Testis (tissue), 2 donors: ENCODE measurements around the gene IKZF1.

Experiments used
- POLR2A ChIP-seq: fragments of 450-650 bp; IDR thresholded peaks from one replicate; pipeline ENCODE4 v1.6.1; 2017; ENCODE audit warnings: antibody characterized with exemption, mild to moderate bottlenecking, moderate library complexity
- TF ChIP-seq, protein P1 (sequence below), 3 experiments: fragments of 450-650 bp in 2 of 3; fragments of 200-600 bp in 1 of 3; sonication (generic) in 1 of 3; IDR thresholded peaks; one replicate each; pipeline ENCODE4 v1.5.1; 2016 to 2019; ENCODE audit warnings: antibody characterized with exemption in 3 of 3, mild to moderate bottlenecking in 2 of 3, moderate library complexity in 1 of 3

DNA sequence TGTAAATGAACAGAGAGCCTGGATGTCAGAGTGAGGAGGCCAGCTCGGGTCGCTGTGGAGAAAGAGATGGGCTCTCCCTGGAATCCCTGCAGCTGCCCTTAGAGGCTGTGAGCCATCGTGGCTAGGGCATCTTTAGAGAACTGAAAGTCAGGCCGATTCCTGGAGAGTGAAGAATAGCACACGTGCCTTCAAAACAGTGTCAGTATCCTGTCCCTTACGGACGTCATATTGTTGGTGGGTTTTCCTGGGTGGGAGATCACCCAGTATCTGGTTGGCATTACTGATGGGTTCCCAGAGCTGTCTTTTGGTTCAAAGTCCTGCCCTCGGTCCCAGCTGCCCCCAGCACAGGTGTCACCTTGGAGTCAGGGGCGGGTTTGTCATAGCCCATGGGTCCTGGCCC is 25.3 kb downstream of the IKZF1 start:
- TF ChIP-seq, protein P1, sequence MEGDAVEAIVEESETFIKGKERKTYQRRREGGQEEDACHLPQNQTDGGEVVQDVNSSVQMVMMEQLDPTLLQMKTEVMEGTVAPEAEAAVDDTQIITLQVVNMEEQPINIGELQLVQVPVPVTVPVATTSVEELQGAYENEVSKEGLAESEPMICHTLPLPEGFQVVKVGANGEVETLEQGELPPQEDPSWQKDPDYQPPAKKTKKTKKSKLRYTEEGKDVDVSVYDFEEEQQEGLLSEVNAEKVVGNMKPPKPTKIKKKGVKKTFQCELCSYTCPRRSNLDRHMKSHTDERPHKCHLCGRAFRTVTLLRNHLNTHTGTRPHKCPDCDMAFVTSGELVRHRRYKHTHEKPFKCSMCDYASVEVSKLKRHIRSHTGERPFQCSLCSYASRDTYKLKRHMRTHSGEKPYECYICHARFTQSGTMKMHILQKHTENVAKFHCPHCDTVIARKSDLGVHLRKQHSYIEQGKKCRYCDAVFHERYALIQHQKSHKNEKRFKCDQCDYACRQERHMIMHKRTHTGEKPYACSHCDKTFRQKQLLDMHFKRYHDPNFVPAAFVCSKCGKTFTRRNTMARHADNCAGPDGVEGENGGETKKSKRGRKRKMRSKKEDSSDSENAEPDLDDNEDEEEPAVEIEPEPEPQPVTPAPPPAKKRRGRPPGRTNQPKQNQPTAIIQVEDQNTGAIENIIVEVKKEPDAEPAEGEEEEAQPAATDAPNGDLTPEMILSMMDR (IDR thresholded peaks at IDR 0.05): no peak
- no peak for TF ChIP-seq POLR2A
